ENCODE measurements around the gene CHST4. TPM values are rescaled to one million over a fixed set of nuclear protein-coding genes. Genes with fewer than 3 reads are reported as not detected.
"Not testable (repeated sequence)": the region's sequence is repeated elsewhere in the genome, so short reads cannot be mapped to it uniquely, and the experiment has no call there.

CHST4 gene
- total RNA-seq, 1 donor from 2014 or later, result not detected

- TF ChIP-seq CTCF (IDR thresholded peaks at IDR 0.05; ENCODE audit: insufficient read depth, low read length, poor library complexity, severe bottlenecking), result no peak
- no peak for DNase-seq (ENCODE audit: low read depth)
- H3K4me3 ChIP-seq (ENCODE audit: low read depth, low read length), result no peak overlapping the region
- no peaks in the 10 kb centered on the region for H3K27me3 ChIP-seq (ENCODE audit: control insufficient read depth, insufficient read depth, low read length)
- no peaks in the 10 kb centered on the region for H3K36me3 ChIP-seq (ENCODE audit: control insufficient read depth, insufficient read depth, low read length)
These were observed 46.4 kb downstream of the CHST4 start for GRCh38 chr16:71572497-71573116.

GRCh38 chr16:71573387-71574094 is 47.3 kb downstream of the CHST4 start:
- no peaks in the 10 kb centered on the region for H3K36me3 ChIP-seq (ENCODE audit: control insufficient read depth, insufficient read depth, low read length)
- H3K27me3 ChIP-seq (ENCODE audit: control insufficient read depth, insufficient read depth, low read length), result no peaks in the 10 kb centered on the region
- H3K4me3 ChIP-seq (ENCODE audit: low read depth, low read length), result no peak overlapping the region
- no peak for TF ChIP-seq CTCF (IDR thresholded peaks at IDR 0.05; ENCODE audit: insufficient read depth, low read length, poor library complexity, severe bottlenecking)
- DNase-seq (ENCODE audit: low read depth), result no peak

GRCh38 chr16:71574702-71575101 is 48.5 kb downstream of the CHST4 start:
- DNase-seq (ENCODE audit: low read depth), result no peak
- Histone ChIP-seq H3K36me3 (ENCODE audit: control insufficient read depth, insufficient read depth, low read length) (no peaks in the 10 kb centered on the region), H3K27me3 (ENCODE audit: control insufficient read depth, insufficient read depth, low read length) (no peaks in the 10 kb centered on the region), H3K4me3 (ENCODE audit: low read depth, low read length) (no peak overlapping the region)
- no peak for TF ChIP-seq CTCF (IDR thresholded peaks at IDR 0.05; ENCODE audit: insufficient read depth, low read length, poor library complexity, severe bottlenecking)

- no peak for TF ChIP-seq CTCF (IDR thresholded peaks at IDR 0.05; ENCODE audit: insufficient read depth, low read length, poor library complexity, severe bottlenecking)
- DNase-seq (ENCODE audit: low read depth), result no peak
- Histone ChIP-seq H3K36me3 (ENCODE audit: control insufficient read depth, insufficient read depth, low read length) (no peaks in the 10 kb centered on the region), H3K4me3 (ENCODE audit: low read depth, low read length) (no peak within 1 kb of the TSS), H3K27me3 (ENCODE audit: control insufficient read depth, insufficient read depth, low read length) (no peaks in the 10 kb centered on the region)
These were observed 50.7 kb downstream of the CHST4 start, which contains the start of gene TAT for GRCh38 chr16:71576971-71577370. Gene TAT, minus strand, starts transcription at chr16:71577092. Its CDS starts 677 bp downstream, at chr16:71576415.

- not testable (repeated sequence) for H3K27me3 ChIP-seq (ENCODE audit: control insufficient read depth, insufficient read depth, low read length); H3K4me3 ChIP-seq (ENCODE audit: low read depth, low read length); H3K36me3 ChIP-seq (ENCODE audit: control insufficient read depth, insufficient read depth, low read length); DNase-seq (ENCODE audit: low read depth)
These were observed 56.3 kb downstream of the CHST4 start for GRCh38 chr16:71582553-71582848.

GRCh38 chr16:71584543-71585317 is 58.5 kb downstream of the CHST4 start:
- no peaks in the 10 kb centered on the region for H3K27me3 ChIP-seq (ENCODE audit: control insufficient read depth, insufficient read depth, low read length)
- no peak overlapping the region for H3K4me3 ChIP-seq (ENCODE audit: low read depth, low read length)
- no peak for DNase-seq (ENCODE audit: low read depth)
- H3K36me3 ChIP-seq (ENCODE audit: control insufficient read depth, insufficient read depth, low read length), result no peaks in the 10 kb centered on the region
- no peak for TF ChIP-seq CTCF (IDR thresholded peaks at IDR 0.05; ENCODE audit: insufficient read depth, low read length, poor library complexity, severe bottlenecking)

Measured in kidney epithelial cell (primary cell).